GM12878 (cell line): ENCODE measurements around the gene DYNC1H1. TPM values are rescaled to one million over a fixed set of nuclear protein-coding genes. Genes with fewer than 3 reads are reported as not detected.

ENCODE experiments used
- ATAC-seq: fragments of 200-7000 bp; cut with Tn5 transposase; 3 replicates; pipeline ENCODE4 v1.9.1; 2020; ENCODE audit warnings: mild to moderate bottlenecking, moderate library complexity
- BruUV-seq: library from RNA; stranded (reverse); fragments of 400-500 nt; replicated peaks from 2 replicates; lab custom pipeline; 2021; lab: Mats Ljungman, UMichigan
- CTCF ChIA-PET: fragments of 300-600 bp; sonication (Branson Sonifier 250); formaldehyde crosslinking; extraction: SDS; loops from one replicate; lab custom pipeline; 2021; ENCODE audit warnings: inconsistent platforms; lab: Yijun Ruan, JAX
- POLR2A ChIA-PET: fragments of 350-600 bp; formaldehyde crosslinking; extraction: SDS; loops from one replicate; lab custom pipeline; 2021; ENCODE audit warnings: inconsistent platforms; lab: Charles Lee
- RAD21 ChIA-PET: fragments of 300-600 bp; sonication (Branson Sonifier 250); formaldehyde crosslinking; loops from one replicate; lab custom pipeline; 2023; ENCODE audit warnings: antibody characterized with exemption; ENCODE audit not compliant: unreplicated experiment; lab: Charles Lee
- SMC1A ChIA-PET: fragments of 300-600 bp; sonication (Branson Sonifier 250); formaldehyde crosslinking; loops from one replicate; lab custom pipeline; 2023; ENCODE audit not compliant: unreplicated experiment, uncharacterized antibody; lab: Charles Lee
- DNase-seq: peaks from one replicate; pipeline ENCODE4 v3.0.0-alpha.2; 2011; ENCODE audit warnings: low read depth, low spot score
- FAIRE-seq: peaks from 3 replicates; lab custom pipeline; 2011; peaks lifted over from hg19 to GRCh38; lab: Jason Lieb, UNC
- H2AFZ ChIP-seq: 2 replicates; pipeline ENCODE4 v1.6.0; 2011; ENCODE audit warnings: low read depth, low read length, control low read depth; ENCODE audit not compliant: control insufficient read depth
- H3K27ac ChIP-seq: 2 replicates; pipeline ENCODE4 v1.5.1; 2011; ENCODE audit warnings: control low read depth; ENCODE audit not compliant: control insufficient read depth, insufficient read depth
- H3K27me3 ChIP-seq, 2 experiments: replicated peaks in 1 of 2; 2 replicates each; pipeline versions ENCODE4 v1.6.0 to v1.6.1; 2011; ENCODE audit warnings: low read length in 1 of 2; ENCODE audit not compliant: control insufficient read depth in 2 of 2, insufficient read depth in 2 of 2
- H3K36me3 ChIP-seq, 2 experiments: 2 replicates each; pipeline ENCODE4 v1.5.1; 2011; ENCODE audit warnings: low read length in 1 of 2; ENCODE audit not compliant: control insufficient read depth in 2 of 2, insufficient read depth in 2 of 2
- H3K4me1 ChIP-seq: 2 replicates; pipeline ENCODE4 v1.6.1; 2011; ENCODE audit warnings: mild to moderate bottlenecking, low read length, moderate library complexity, mixed read lengths; ENCODE audit not compliant: control insufficient read depth, insufficient read depth
- H3K4me2 ChIP-seq: 2 replicates; pipeline ENCODE4 v1.6.0; 2011; ENCODE audit warnings: control low read depth; ENCODE audit not compliant: control insufficient read depth, insufficient read depth
- H3K4me3 ChIP-seq: fragments of 200-600 bp; sonication (generic); 2 replicates; pipeline ENCODE4 v1.5.1; 2016
- H3K79me2 ChIP-seq: 2 replicates; pipeline ENCODE4 v1.6.0; 2011; ENCODE audit warnings: low read length; ENCODE audit not compliant: control insufficient read depth, insufficient read depth
- H3K9ac ChIP-seq: 2 replicates; pipeline ENCODE4 v1.8.0; 2011; ENCODE audit warnings: low read length, control low read depth, mixed read lengths; ENCODE audit not compliant: control insufficient read depth, insufficient read depth
- H3K9me3 ChIP-seq: replicated peaks from 3 replicates; pipeline ENCODE4 v1.5.1; 2011; ENCODE audit warnings: mild to moderate bottlenecking, low read length; ENCODE audit not compliant: control insufficient read depth, insufficient read depth
- H4K20me1 ChIP-seq: 2 replicates; pipeline ENCODE4 v1.6.0; 2011; ENCODE audit not compliant: control insufficient read depth, insufficient read depth
- ATF3 ChIP-seq: IDR thresholded peaks from 2 replicates; pipeline ENCODE4 v1.6.1; 2011; ENCODE audit warnings: low read depth, mild to moderate bottlenecking, low read length, moderate library complexity, borderline replicate concordance; ENCODE audit errors: extremely low read depth
- BCLAF1 ChIP-seq: fragments of 450-650 bp; IDR thresholded peaks from 2 replicates; pipeline ENCODE4 v1.6.1; 2017; ENCODE audit warnings: antibody characterized with exemption, mild to moderate bottlenecking, moderate library complexity
- E2F4 ChIP-seq: IDR thresholded peaks from 2 replicates; pipeline ENCODE4 v1.6.1; 2012; ENCODE audit warnings: low read depth, low read length, improper control_type of control experiment
- HDAC2 ChIP-seq: fragments of 200-600 bp; sonication (generic); IDR thresholded peaks from 2 replicates; pipeline ENCODE4 v1.6.1; 2017
- JUND ChIP-seq: IDR thresholded peaks from 2 replicates; pipeline ENCODE4 v1.6.1; 2012; ENCODE audit warnings: low read depth, mild to moderate bottlenecking, low read length, improper control_type of control experiment, moderate library complexity
- MAX ChIP-seq: IDR thresholded peaks from 2 replicates; pipeline ENCODE4 v1.6.1; 2012; ENCODE audit warnings: low read depth, low read length, improper control_type of control experiment
- MXI1 ChIP-seq: fragments of 150-350 bp; IDR thresholded peaks from 2 replicates; pipeline ENCODE4 v1.6.1; 2011; ENCODE audit warnings: low read depth, mild to moderate bottlenecking, inconsistent platforms, low read length, improper control_type of control experiment
- NFYA ChIP-seq: IDR thresholded peaks from 2 replicates; pipeline ENCODE4 v1.6.1; 2011; ENCODE audit warnings: low read depth, mild to moderate bottlenecking, low read length, improper control_type of control experiment, borderline replicate concordance
- POLR2AphosphoS2 ChIP-seq: IDR thresholded peaks from 2 replicates; pipeline ENCODE4 v1.6.1; 2011; ENCODE audit warnings: low read depth, mild to moderate bottlenecking, low read length, improper control_type of control experiment, moderate library complexity
- POU2F2 ChIP-seq: IDR thresholded peaks from 3 replicates; pipeline ENCODE4 v1.6.1; 2011; ENCODE audit warnings: low read depth, mild to moderate bottlenecking, low read length, borderline replicate concordance
- RBBP5 ChIP-seq: fragments of 200-600 bp; sonication (generic); conservative IDR thresholded peaks from 2 replicates; pipeline ENCODE4 v1.6.1; 2016
- ZBTB40 ChIP-seq: fragments of 450-650 bp; IDR thresholded peaks from 2 replicates; pipeline ENCODE4 v1.6.1; 2016; ENCODE audit warnings: mild to moderate bottlenecking, moderate library complexity, borderline replicate concordance
- ZNF622 ChIP-seq: fragments of 450-650 bp; IDR thresholded peaks from 2 replicates; pipeline ENCODE4 v1.6.1; 2017; ENCODE audit warnings: mild to moderate bottlenecking, inconsistent platforms
- ZSCAN29 ChIP-seq: fragments of 450-650 bp; IDR thresholded peaks from 2 replicates; pipeline ENCODE4 v1.6.1; 2017; ENCODE audit warnings: mild to moderate bottlenecking, moderate library complexity
- WGBS: methylation state at CpG from one replicate; pipeline ENCODE4 v1.1.6; 2016; ENCODE audit warnings: low lambda C conversion rate; ENCODE audit not compliant: insufficient replicate concordance, insufficient coverage; ENCODE audit errors: missing lambda C conversion rate; 5-methylcytosine and 5-hydroxymethylcytosine counted together
- in situ Hi-C: fragments of 300-500 bp; cut with MboI; formaldehyde crosslinking; loops from 9 replicates; pipeline ENCODE4 v1.14.3; 2018; ENCODE audit warnings: mixed read lengths
- intact Hi-C: fragments of 100-400 bp; cut with micrococcal nuclease; formaldehyde crosslinking; loops from one replicate; pipeline ENCODE4 v1.14.2; 2022; ENCODE audit not compliant: unreplicated experiment
- polyA plus RNA-seq, 11 experiments: library from polyadenylated mRNA; depleted of rRNA in 4 of 11; unstranded in 6 of 11; stranded (reverse) in 5 of 11; fragments of >200 nt; fragmentation: Nextera tagmentation in 4 of 11; fragmentation: Illumina TruSeq in 1 of 11; extraction: Ambion mirVana in 4 of 11; extraction: Trizol in 1 of 11; gene quantifications; 1 replicate in 1 of 11; 2 replicates in 10 of 11; pipeline versions ENCODE4 v1.2.1 to v1.2.3, GENCODE V29; 2011 to 2016; ENCODE audit warnings: inconsistent platforms in 2 of 11, missing spikeins in 2 of 11, low read depth in 1 of 11
- total RNA-seq, 4 experiments: library from RNA; depleted of rRNA in 3 of 4; stranded (reverse); fragments of >200 nt in 3 of 4; fragmentation: Illumina TruSeq in 1 of 4; extraction: Trizol in 1 of 4; gene quantifications; 2 replicates each; pipeline versions ENCODE4 v1.2.1 to v1.2.3, GENCODE V29; 2013 to 2021

Gene DYNC1H1
- total and polyA plus RNA-seq, 10 of the 15 experiments (the other 5 are each of a cell fraction or from before 2014, with no cell fraction given): 38.4 to 291 (median 111) TPM

- TF ChIP-seq POLR2AphosphoS2: no peak
Measured at GRCh38 chr14:101933209-101933608, 31.2 kb upstream of the DYNC1H1 start (continued).

GRCh38 chr14:101934601-101935150 is 29.7 kb upstream of the DYNC1H1 start:
- ATAC-seq: no peak
- H2AFZ ChIP-seq: no peak overlapping the region
- ChIA-PET CTCF (interaction anchor here (0.7 to 2.5 kb wide), 4 partner anchors 83 to 1985 kb away, joined by 3 to 6 read pairs (median 3); no protein-coding TSS in a partner anchor), SMC1A (no interaction called here), RAD21 (no interaction called here), POLR2A (interaction anchor here (0.5 to 0.7 kb wide), 2 partner anchors 28 to 1459 kb away, joined by 4 to 5 read pairs; no protein-coding TSS in a partner anchor)
- no peak overlapping the region for H3K27ac ChIP-seq
- H3K4me3 ChIP-seq: no peak overlapping the region
- no peak overlapping the region for H3K9ac ChIP-seq
- no TSS peak for BruUV-seq
- in situ Hi-C loops (no loop called here), intact Hi-C loops (no loop called here)
- 71% methylated on average over 14 of the region's 14 CpGs for WGBS
- H3K79me2 ChIP-seq: no peaks in the 10 kb centered on the region
- H3K4me2 ChIP-seq: no peak overlapping the region
- H4K20me1 ChIP-seq: no peaks in the 10 kb centered on the region
- no peak for DNase-seq
- TF ChIP-seq ZBTB40: no peak
- no peak for TF ChIP-seq ZSCAN29
- no peak for TF ChIP-seq POU2F2
- no peak for TF ChIP-seq MAX
- TF ChIP-seq E2F4: no peak
- TF ChIP-seq JUND: no peak
- TF ChIP-seq NFYA: no peak
- TF ChIP-seq RBBP5: no peak
- no peak for TF ChIP-seq HDAC2
- no peak for TF ChIP-seq ATF3
- TF ChIP-seq MXI1: no peak
- TF ChIP-seq BCLAF1: no peak
- no peak for TF ChIP-seq ZNF622
- no peaks in the 10 kb centered on the region for H3K4me1 ChIP-seq
- no peaks in the 10 kb centered on the region for H3K27me3 ChIP-seq
- H3K36me3 ChIP-seq: no peaks in the 10 kb centered on the region
- FAIRE-seq: no peak
- no peaks in the 10 kb centered on the region for H3K9me3 ChIP-seq
